ENCODE results near the gene CACNA1G. TPM values are rescaled to one million over a fixed set of nuclear protein-coding genes. Genes with fewer than 3 reads are reported as not detected.

The CACNA1G gene
- total RNA-seq, 1 donor from 2014 or later = 0.21 TPM

DNA sequence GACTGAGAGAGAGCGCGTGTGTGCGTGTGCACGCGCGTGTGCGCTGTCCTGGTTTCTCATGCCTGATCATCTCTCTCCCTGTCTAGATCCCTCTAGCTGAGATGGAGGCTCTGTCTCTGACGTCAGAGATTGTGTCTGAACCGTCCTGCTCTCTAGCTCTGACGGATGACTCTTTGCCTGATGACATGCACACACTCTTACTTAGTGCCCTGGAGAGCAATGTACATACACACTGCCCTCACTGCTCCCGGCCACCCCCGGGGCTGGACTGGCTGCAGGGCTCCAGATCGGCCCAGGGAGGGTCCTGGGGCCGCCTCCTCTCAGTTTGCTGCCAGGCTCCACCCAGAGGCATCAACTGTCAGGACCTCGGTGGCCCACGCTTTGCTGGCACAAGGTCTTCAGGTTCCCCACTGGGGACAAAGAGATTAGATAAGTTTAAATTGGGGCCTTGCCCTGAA, 61.1 kb downstream of the CACNA1G start:
- H3K4me1 ChIP-seq = peaks cover 8% of the 10 kb centered on the region
- no peak overlapping the region for H3K27ac ChIP-seq
- intact Hi-C loops (cut with DNase I) = no loop called here
- DNase-seq = no peak
- no peaks in the 10 kb centered on the region for H3K9me3 ChIP-seq
- no peaks in the 10 kb centered on the region for H3K36me3 ChIP-seq
- peaks cover 12% of the 10 kb centered on the region for H3K27me3 ChIP-seq (ENCODE audit: low read depth)
- TF ChIP-seq, protein P1, sequence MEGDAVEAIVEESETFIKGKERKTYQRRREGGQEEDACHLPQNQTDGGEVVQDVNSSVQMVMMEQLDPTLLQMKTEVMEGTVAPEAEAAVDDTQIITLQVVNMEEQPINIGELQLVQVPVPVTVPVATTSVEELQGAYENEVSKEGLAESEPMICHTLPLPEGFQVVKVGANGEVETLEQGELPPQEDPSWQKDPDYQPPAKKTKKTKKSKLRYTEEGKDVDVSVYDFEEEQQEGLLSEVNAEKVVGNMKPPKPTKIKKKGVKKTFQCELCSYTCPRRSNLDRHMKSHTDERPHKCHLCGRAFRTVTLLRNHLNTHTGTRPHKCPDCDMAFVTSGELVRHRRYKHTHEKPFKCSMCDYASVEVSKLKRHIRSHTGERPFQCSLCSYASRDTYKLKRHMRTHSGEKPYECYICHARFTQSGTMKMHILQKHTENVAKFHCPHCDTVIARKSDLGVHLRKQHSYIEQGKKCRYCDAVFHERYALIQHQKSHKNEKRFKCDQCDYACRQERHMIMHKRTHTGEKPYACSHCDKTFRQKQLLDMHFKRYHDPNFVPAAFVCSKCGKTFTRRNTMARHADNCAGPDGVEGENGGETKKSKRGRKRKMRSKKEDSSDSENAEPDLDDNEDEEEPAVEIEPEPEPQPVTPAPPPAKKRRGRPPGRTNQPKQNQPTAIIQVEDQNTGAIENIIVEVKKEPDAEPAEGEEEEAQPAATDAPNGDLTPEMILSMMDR (IDR thresholded peaks at IDR 0.05) = no peak
- no peak overlapping the region for H3K4me3 ChIP-seq
- ATAC-seq = peak in 1 of 2 donors; percentile 4

DNA sequence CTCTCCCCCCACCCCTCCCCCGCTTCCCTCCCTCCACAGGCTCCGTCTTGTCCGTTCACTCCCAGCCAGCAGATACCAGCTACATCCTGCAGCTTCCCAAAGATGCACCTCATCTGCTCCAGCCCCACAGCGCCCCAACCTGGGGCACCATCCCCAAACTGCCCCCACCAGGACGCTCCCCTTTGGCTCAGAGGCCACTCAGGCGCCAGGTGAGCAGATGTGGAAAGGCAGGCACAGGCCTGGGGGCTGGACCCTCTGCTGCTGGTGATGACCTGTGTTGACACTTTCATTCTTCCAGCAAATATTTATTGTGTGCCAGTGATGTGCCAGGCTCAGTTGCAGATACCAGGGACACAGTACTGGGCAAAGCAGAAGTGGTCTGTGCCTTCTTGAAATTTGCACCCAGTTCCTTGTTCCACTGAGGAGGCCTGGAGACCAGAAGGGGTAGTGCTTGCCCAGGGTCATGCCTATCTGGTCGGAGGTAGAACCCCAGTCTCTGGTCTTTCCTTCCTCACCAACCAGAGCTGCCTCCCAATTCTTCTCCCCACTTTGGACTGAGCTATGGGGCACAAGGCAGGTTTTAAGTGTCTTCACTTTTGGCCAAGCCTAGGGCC, 63.9 kb downstream of the CACNA1G start:
- Histone ChIP-seq H3K4me3 (no peak overlapping the region), H3K36me3 (no peaks in the 10 kb centered on the region), H3K9me3 (no peaks in the 10 kb centered on the region), H3K27ac (no peak overlapping the region), H3K4me1 (peaks cover 15% of the 10 kb centered on the region), H3K27me3 (ENCODE audit: low read depth) (peaks cover 36% of the 10 kb centered on the region)
- intact Hi-C loops (cut with DNase I) = no loop called here
- TF ChIP-seq, protein P1 (IDR thresholded peaks at IDR 0.05) = no peak
- DNase-seq (no peak), ATAC-seq (peak; percentile 34 to 63)

DNA sequence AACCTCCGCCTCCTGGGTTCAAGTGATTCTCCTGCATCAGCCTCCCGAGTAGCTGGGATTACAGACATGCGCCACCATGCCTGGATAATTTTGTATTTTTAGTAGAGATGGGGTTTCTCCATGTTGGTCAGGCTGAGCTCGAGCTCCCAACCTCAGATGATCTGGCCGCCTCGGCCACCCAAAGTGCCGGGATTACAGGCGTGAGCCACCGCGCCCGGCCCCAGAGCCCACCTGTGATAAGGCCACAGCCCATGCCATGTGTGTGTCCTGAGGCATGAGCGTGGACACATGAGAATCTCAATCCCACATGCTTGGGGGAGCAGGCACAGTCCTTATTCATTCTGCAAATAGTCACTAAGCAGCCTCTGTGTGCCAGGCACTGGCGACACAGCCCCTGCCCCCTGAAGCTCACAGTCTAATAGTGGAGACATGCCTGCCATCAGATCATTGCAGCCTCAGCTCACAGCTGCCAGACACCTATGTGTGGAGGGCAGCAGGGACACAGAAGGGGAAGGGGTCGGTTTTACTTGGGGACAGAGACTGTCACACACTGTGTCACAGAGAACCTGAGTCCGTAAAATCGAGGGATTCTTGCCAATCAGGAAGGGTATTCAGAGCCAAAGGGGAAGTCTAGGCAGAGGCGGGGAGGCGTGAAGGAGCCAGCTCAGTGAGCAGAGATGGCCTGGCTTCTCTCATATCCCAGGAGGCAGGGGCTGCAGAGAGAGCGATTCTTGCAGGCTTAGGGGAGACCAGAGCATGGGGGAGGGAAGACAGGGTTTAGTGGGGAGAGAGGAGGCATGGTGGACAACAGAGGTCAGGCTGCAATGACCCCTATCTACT, 64.7 kb downstream of the CACNA1G start:
- peak in 1 of 2 donors; percentile 4 for ATAC-seq
- DNase-seq = no peak
- intact Hi-C loops (cut with DNase I) = no loop called here
- Histone ChIP-seq H3K9me3 (no peaks in the 10 kb centered on the region), H3K36me3 (no peaks in the 10 kb centered on the region), H3K27me3 (ENCODE audit: low read depth) (peaks cover 43% of the 10 kb centered on the region), H3K4me3 (no peak overlapping the region), H3K4me1 (peaks cover 15% of the 10 kb centered on the region), H3K27ac (no peak overlapping the region)
- TF ChIP-seq, protein P1 (IDR thresholded peaks at IDR 0.05) = no peak

DNA sequence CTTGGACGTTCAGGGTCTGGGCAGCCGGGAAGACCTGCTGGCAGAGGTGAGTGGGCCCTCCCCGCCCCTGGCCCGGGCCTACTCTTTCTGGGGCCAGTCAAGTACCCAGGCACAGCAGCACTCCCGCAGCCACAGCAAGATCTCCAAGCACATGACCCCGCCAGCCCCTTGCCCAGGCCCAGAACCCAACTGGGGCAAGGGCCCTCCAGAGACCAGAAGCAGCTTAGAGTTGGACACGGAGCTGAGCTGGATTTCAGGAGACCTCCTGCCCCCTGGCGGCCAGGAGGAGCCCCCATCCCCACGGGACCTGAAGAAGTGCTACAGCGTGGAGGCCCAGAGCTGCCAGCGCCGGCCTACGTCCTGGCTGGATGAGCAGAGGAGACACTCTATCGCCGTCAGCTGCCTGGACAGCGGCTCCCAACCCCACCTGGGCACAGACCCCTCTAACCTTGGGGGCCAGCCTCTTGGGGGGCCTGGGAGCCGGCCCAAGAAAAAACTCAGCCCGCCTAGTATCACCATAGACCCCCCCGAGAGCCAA, 65.6 kb downstream of the CACNA1G start:
- ATAC-seq (peak; percentile 63 to 67), DNase-seq (peak; percentile 69)
- H3K4me3 ChIP-seq = no peak overlapping the region
- intact Hi-C loops (cut with DNase I) = no loop called here
- H3K9me3 ChIP-seq = no peaks in the 10 kb centered on the region
- H3K36me3 ChIP-seq = no peaks in the 10 kb centered on the region
- TF ChIP-seq, protein P1 (IDR thresholded peaks at IDR 0.05) = peak; percentile 76
- no peak overlapping the region for H3K27ac ChIP-seq
- H3K4me1 ChIP-seq = peaks cover 20% of the 10 kb centered on the region
- H3K27me3 ChIP-seq (ENCODE audit: low read depth) = peaks cover 49% of the 10 kb centered on the region

DNA sequence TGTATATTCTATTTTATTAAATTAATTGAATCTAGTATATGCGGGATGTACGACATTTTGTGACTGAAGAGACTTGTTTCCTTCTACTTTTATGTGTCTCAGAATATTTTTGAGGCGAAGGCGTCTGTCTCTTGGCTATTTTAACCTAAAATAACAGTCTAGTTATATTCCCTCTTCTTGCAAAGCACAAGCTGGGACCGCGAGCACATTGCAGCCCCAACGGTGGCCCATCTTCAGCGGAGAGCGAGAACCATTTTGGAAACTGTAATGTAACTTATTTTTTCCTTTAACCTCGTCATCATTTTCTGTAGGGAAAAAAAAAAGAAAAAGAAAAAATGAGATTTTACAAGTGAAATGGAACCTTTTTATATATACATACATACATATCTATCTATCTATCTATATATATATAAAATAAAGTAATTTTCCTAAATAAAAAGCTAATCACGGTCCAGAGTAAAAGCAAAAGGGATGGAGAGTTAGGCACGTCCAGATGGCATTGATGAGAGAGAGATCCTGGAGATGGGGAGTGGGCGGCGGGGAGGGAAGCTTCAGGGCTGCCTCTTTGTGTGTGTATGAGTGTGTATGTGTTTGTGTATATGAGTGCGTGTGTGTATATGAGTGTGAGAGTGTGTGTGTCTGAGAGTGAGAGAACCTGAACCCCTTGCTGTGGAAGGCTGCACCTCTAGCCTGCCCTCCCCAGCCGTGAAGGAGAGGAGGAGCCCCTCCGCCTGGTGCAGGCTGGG, 66.7 kb downstream of the CACNA1G start:
- intact Hi-C loops (cut with DNase I) = no loop called here
- DNase-seq (no peak), ATAC-seq (no peak)
- Histone ChIP-seq H3K36me3 (no peaks in the 10 kb centered on the region), H3K4me1 (peaks cover 20% of the 10 kb centered on the region), H3K4me3 (no peak overlapping the region), H3K27ac (no peak overlapping the region), H3K27me3 (ENCODE audit: low read depth) (peaks cover 51% of the 10 kb centered on the region), H3K9me3 (no peaks in the 10 kb centered on the region)
- TF ChIP-seq, protein P1 (IDR thresholded peaks at IDR 0.05) = no peak
